ENCODE results near the gene TTI1. TPM values are rescaled to one million over a fixed set of nuclear protein-coding genes. Genes with fewer than 3 reads are reported as not detected.
"Not testable (repeated sequence)": the region's sequence is repeated elsewhere in the genome, so short reads cannot be mapped to it uniquely, and the experiment has no call there.

TTI1 gene
- polyA plus RNA-seq, 4 donors, result 24.2 to 28.8 (median 26.9) TPM

DNA sequence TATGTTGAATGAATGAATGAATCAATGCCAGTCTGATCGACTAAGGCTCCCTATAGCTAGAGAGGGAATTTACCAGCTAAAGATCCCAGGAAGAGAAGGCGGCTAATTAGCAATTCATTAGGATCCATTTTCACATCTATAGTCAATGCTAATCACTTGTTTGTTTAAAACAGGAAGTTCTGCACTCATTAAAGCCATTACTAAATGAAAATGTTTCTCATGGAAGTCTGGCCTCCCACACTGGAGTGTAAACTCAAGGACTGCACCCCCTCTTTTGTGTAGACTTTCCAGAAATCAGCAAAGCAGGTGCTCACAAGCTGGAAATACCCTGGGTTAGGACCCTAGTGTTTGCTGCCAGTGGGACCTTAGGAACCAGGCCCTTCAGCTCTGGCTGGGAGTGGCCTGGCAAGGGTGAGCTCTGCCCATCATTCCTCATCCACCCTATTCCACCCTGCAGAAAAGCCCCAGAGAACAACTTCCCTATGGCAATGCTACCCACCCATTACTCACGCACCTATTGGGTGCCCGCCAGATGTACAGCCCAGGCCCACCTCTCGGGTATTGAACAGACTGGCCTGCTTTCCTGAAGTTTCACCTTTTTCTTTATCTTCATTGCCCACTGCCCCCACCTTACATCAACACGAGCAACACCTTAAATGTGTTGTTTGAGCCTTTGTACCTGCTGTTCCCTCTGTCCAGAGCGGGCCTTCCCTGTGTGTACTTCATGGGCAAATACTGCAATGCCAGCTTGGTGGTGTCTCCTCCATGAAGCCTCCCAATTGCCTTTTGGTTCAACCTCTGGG is 60.8 kb downstream of the TTI1 start:
- no peak for DNase-seq (ENCODE audit: low read depth in 4 of 4, low spot score in 3 of 4)

DNA sequence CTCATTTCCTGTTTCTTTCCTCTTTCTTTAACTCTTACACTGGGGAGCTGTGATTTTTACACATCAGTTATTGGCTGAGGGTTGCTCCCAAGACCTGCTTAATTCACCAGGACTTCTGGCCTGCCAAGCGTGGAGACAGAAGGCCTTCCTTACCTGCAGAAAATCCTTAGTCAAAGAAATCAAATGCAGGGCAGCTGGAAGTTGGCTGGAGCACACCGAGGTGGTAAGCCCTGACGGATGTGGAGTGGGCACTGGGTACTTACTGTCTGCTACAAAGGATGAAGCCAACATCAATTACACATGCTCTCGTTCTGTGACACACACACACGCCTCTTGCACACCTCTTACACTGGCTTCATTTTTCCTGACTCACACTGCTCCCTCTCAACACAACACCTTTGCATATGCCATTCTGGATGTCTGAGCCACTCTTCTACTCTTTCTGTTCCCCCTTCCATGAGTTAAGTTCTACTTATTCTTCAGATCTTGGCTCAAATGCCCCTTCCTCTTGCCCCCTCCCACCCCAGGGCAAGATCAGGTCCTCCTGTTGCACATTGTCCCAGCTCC is 61.6 kb downstream of the TTI1 start:
- no peak for DNase-seq (ENCODE audit: low read depth in 4 of 4, low spot score in 3 of 4)

DNA sequence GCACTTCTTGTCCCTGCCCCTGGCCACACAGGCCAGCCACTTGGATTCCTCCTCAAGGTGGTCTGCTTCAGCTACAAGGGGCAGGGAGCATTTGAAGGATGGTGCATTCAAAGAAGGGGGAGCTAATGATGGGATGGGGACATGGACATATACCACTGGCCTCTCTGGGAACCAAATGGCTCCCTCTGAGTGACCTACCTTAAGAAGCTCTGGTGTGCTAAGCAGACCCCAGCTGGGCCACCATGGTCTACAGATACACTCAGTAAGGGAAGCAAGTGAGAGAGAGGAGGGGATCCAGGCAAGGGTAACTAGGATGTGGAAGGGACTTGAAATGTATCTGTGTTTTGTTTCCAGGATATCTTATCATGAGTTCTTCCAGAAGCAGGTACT is 62.4 kb downstream of the TTI1 start:
- no peak for DNase-seq (ENCODE audit: low read depth in 4 of 4, low spot score in 3 of 4)

DNA sequence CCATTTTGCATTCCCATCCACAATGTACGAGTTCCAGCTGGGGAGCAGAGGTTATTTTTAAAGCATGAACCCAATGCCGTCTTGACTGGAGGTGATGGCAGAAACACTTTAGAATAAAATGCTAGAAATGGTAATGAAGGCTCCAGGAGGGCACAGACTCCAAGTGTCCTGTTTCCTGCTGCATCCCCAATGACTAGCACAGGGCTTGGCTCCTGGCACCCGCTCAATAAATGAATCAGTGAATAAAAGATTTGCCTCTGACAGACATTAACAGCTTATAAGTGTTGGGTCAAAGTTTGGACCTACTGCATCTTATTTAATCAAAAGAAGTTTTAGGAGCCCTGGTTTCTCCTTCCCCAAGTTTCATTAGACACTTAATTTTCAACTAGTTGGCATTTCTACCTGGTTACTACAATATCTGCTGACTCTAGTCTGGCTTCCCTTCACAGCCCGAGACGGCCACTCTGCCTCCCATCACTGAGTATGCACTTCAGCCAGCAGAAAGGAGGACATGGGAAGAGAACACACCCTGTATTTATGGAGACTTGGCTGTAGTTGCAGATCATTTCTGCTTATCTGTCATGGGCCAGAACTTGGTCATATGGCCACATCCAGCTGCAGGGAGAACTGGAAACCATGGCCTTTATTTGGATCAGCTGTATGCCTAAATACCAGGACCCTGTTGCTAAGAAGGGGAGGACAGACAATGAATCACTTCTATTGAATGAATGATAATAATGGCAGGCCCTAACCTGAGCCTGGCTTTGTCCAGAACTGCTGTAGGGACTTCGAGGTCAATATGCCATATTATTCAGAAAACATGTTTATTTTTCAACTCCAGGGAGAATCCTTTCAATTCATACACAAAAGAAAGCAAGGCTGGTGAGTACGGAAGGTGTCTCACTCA is 63.1 kb downstream of the TTI1 start:
- no peak for DNase-seq (ENCODE audit: low read depth in 4 of 4, low spot score in 3 of 4)

DNA sequence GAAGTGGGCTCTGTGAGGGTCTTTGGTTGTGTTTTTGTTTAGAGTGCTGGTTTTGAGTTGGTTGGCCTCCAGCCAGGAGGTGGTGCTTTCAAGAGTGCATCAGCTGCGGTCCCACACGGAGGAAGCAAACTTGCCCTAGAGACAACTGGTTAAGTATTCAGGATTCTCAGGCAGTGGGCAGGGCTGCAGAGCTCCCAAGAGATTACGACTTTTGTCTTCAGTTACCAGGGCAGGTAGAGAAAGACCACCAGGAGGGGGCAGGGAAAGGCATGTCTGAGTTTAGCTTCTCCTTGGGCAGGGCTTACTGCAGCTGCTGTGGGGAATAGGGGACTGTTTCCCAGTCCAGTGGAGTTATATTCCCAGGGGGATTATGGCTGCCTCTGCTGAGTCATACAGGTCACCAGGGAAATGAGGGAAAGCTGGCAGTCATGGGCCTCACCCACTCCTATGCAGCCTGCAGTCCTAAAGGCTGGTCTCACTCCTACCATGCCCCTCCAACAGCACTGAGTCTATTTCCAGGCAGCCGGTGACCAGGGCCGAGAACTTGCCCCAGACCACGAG is 64.3 kb downstream of the TTI1 start:
- no peak for DNase-seq (ENCODE audit: low read depth in 4 of 4, low spot score in 3 of 4)

DNA sequence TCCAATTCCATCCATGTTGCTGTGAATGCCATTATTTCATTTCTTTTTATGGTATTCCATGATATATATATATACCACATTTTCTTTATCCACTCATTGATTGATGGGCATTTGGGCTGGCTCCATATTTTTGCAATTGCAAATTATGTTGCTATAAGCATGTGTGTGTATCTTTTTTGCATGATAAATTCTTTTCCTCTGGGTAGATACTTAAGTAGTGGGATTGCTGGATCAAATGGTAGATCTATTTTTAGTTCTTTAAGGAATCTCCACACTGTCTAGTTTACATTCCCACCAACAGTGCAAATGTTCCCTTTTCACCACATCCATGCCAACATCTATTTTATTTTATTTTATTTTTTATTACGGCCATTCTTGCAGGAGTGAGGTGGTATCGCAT is 69.8 kb downstream of the TTI1 start:
- DNase-seq (ENCODE audit: low read depth in 4 of 4, low spot score in 3 of 4), result not testable (repeated sequence)

DNA sequence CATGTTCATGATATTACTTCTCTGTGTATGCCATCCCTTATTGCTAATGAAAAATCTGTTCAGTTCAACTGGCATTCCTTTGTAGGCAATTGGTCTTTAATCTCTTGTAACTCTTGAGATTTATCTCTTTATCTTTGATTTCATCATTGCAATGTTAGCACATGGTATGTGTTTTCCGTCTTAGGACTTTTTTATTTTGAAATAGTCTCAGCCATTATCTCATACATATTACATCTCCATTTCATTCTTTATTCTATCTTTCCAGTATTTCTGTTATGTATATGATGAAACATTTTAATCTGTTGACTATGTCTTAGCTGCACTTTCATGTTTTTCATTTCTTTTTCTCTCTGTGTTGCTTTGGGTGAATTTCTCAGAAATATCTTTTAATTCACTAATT is 72.2 kb downstream of the TTI1 start:
- no peak for DNase-seq (ENCODE audit: low read depth in 4 of 4, low spot score in 3 of 4)

DNA sequence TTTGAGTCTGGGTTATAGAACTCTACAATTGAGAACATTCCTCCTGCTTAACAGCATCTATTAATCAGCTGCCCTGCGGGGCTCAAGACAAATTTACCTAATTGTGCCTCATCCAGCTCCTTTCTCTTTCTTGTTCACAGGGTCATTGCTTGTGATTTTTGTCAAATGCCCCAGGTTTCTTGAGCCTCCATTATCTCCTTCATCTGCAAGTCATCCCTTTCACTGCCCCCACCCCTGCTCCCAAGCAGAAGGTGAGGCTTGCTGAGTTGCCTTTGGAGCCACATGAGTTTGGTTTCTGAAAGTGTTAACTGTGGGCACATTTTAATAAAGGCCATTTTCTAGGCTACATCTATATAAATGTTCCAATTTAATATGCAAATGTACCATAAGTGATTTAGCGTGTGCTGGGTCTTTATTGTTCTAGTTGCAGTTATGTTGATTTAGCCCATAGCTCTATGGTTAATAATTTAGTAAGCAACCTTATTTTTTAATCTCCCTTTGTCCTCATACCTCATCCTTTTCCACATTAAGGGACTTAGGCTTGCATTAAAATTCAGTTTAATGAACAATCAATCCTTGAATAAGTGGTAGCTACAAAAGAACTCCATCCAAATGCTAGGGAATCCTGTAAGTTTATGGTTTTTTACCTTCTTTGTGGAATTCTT is 74.3 kb downstream of the TTI1 start:
- no peak for DNase-seq (ENCODE audit: low read depth in 4 of 4, low spot score in 3 of 4)

DNA sequence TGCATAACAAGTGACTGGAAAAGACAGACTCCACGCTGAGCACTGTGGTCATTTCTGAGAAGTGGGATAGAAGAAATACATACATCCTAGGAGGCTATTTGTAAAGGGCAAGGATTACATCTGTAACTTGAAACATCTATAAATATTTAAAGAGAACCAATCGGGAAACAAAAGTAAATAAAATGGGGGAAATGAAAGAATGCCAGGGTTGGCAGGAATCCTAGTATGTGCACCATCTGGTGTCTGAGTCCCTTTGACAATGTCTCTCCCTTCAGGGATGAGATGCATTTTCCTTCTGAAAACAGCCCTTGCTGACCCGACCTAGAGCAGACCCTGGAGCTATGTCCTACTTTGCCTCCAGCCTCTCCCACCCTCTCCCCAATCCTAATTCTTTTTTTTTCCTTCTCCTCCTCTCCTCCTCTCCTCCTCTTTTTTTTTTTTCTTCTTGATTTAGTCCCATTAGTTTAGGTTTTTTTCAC is 77.1 kb downstream of the TTI1 start:
- DNase-seq (ENCODE audit: low read depth in 4 of 4, low spot score in 3 of 4), result no peak

DNA sequence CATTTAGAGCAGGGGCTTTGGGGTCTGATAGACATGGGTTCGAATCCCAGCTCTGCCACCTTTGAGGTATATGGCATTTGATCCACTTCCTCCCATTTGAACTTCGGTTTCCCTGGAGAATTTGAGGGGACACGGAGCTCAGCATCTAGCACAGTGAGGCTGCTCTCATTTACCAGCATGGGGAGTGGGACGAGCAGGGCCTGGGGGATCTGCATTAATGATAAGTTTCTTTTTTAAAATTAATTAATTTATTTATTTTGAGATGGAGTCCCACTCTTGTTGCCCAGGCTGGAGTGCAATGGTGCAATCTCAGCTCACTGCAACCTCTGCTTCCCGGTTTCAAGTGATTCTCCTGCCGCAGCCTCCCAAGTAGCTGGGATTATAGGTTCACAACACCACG is 77.7 kb downstream of the TTI1 start:
- no peak for DNase-seq (ENCODE audit: low read depth in 4 of 4, low spot score in 3 of 4)

DNA sequence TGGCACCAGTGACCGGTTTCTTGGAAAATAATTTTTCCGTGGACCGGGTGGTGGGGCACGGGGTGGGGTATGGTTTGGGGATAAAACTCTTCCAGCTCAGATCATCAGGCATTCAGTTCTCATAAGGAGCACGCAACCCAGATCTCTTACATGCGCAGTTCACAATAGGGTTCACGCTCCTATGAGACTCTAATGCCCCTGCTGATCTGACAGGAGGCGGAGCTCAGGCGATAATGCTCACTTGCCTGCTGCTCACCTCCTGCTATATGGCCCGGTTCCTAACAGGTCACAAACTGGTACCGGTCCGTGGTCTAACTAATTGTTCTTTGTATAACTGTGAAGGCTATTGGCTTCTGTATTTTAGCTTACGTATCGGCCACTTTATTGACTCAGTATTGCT is 78.6 kb downstream of the TTI1 start:
- no peak for DNase-seq (ENCODE audit: low read depth in 4 of 4, low spot score in 3 of 4)

DNA sequence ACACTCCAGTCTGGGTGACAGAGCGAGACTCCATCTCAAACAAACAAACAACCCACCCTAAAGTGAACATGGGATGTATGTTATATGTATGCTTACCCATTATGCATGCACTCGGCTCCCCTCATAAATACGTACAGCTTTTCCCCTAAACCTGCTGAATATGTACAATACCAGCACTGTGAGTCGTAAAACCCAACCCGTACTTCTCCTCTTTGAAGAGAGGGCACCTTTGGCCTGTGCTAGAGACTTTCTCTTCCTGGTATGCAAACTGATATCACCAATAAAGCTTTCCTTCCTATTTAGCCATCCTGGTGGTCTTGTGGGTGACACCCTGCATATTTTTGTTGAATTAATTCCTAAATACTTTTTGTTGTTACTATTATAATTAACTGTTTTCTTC is 79.1 kb downstream of the TTI1 start:
- DNase-seq (ENCODE audit: low read depth in 4 of 4, low spot score in 3 of 4), result no peak

DNA sequence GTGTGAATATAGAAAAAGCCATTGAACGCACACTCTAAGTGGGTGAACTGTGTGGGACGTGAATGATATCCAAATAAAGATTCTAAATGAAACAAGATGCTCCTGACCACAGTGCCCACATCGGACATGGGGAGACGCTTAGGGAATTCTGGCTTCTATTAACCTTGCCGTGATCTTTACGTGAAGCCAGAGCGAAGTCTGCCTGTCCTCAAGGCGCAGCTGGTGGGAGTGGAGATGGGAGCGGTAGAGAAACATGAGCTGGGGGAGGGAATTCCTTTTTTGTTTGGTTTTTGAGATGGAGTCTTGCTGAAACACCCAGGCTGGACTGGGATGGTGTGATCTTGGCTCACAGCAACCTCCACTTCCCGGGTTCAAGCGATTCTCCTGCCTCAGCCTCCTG is 84.3 kb downstream of the TTI1 start:
- no peak for DNase-seq (ENCODE audit: low read depth in 4 of 4, low spot score in 3 of 4)

DNA sequence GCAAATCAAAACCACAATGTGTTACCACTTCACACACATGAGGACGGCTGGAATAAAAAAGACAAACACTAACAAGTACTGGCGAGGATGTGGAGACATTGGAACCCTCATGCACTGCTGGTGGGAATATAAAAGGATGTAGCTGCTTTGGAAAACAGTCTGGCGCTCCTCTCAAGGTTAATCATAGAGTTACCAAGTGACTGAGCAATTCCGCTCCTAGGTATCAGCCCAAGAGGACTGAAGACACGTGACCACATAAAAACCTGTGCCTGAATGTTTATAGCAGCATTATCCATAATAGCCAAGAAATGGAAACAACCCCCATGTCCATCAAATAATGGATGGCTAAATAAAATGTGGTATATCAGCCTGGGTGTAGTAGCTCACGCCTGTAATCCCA is 85.3 kb downstream of the TTI1 start:
- DNase-seq (ENCODE audit: low read depth in 4 of 4, low spot score in 3 of 4), result no peak

DNA sequence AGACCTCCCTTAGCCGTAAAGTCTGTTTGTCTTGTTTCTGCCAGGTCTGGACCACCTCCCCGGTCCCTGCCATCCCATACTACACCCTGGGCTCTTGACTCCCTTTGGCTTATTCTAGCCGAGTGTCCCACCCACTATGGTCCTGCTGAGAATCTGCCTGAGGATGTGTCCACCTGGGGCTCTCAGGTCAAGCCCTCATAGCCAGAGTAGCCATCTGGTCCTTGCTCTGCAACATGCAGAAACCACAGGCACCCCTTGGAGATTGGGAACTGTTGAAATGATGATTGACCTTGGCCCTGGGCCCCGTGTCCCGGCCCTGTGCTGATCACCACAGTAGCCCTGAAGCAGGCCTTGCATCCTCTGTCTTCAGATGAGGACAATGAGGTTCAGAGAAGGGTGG is 86.3 kb downstream of the TTI1 start:
- DNase-seq (ENCODE audit: low read depth in 4 of 4, low spot score in 3 of 4), result no peak

DNA sequence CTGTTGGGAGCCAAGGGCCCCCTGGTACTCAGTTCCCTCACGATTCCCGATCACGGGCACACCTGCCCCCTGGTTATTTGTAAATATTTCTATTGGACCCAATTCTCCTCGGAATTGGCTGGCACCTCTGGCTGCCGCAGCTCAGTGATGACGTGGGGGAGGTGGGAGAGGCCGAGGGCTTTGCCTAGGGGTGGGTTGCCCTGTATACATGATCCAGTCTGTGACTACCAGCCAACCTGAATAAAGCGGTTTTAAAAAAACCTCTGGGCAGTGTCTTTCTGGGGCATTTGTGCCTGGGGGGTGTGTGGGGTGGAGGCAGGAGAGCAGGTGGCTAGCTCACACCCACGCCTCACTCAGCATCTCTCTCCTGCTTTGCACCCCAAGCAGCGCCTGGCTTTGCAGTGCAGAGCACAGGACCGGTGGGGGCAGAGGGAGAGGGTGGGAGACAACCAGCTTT is 88.1 kb downstream of the TTI1 start:
- DNase-seq (ENCODE audit: low read depth in 4 of 4, low spot score in 3 of 4), result no peak

DNA sequence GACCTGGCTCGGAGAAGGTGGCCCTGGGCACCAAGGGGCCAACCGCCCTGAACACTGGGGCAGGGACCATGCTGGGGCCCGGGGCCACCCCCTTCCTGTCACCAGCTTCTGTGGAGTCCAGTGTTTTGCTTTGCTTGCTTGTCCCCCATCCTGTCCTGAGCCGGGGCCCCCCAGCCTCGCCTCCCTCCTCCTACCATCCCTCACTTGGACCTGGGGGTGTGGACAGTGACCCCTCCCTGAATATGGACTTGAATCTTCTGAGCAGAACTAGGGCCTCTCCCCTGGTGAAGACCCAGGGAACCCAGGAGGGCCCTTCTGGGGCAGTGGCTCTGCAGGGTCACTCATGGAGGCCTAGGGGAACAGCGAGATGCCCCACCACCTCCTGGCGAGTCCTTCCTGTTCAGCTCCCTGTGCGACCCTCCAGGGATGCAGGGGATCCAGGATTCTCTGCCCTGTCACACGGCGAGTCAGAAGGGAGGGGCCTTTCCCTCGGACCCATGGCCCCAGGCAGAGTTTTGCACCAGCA is 88.7 kb downstream of the TTI1 start:
- DNase-seq (ENCODE audit: low read depth in 4 of 4, low spot score in 3 of 4), result no peak

DNA sequence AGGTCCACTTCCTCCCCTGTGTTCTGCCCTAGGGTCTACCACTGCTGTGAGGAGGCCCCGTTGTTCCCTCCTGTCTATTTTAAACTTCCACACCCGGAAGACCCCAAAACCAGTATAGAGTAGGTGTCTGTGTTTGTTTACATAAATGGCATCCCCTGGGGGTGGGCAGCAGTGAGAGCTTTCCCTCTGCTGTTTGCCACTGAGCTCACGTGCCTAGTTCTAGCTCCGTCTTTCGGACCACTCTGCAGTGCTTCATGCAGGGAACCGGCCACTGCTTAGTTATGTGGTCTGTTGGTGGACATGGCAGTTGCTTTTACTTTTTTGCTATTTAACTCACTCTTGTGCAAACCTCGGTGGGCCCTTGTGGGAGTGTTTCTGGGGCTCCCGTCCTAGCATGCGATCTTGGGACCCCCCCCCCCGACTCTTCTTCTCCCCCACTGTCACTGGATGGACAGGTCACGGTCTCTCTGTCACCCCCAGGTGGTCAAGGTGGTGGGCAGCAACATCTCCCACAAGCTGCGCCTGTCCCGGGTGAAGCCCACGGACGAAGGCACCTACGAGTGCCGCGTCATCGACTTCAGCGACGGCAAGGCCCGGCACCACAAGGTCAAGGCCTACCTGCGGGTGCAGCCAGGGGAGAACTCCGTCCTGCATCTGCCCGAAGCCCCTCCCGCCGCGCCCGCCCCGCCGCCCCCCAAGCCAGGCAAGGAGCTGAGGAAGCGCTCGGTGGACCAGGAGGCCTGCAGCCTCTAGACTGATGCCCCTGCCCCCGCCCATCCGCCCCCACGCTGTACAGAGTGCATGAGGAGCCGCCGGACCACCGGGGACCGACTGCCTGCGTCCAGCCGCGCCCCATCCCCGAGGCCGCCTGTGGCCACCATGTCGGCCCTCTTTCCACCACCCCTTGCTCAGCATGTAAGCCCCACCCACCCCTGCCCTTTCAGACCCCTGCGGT is 89.5 kb downstream of the TTI1 start:
- no peak for DNase-seq (ENCODE audit: low read depth in 4 of 4, low spot score in 3 of 4)

DNA sequence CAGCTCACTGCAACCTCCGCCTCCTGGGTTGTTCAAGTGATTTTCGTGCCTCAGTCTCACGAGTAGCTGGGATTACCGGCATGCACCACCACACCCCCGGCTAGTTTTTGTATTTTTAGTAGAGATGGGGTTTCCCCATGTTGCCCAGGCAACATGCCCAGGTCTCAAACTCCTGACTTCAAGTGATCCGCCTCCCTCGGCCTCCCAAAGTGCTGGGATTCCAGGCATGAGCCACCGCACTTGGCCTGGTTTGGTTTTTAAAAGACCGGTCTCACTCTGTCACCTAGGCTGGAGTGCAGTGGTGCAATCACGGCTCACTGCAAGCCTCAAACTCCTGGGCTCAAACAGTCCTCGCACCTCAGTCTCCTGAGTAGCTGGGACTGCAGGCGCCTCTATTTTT is 90.2 kb downstream of the TTI1 start:
- DNase-seq (ENCODE audit: low read depth in 4 of 4, low spot score in 3 of 4), result no peak
